GM06990 (cell line): ENCODE measurements around the gene BRCC3.
A peak's percentile ranks its signal among the peaks of the same experiment; 100 is the strongest.

Experiments used
- DNase-seq: peaks from one replicate; pipeline ENCODE4 v3.0.0-alpha.2; 2011; ENCODE audit not compliant: insufficient read length; ENCODE audit errors: extremely low read depth
- H3K27me3 ChIP-seq: replicated peaks from 2 replicates; pipeline ENCODE4 v1.6.0; 2011; ENCODE audit warnings: low read length; ENCODE audit not compliant: control insufficient read depth, insufficient read depth
- H3K36me3 ChIP-seq: 2 replicates; pipeline ENCODE4 v1.5.1; 2011; ENCODE audit warnings: low read length; ENCODE audit not compliant: control insufficient read depth, insufficient read depth
- H3K4me3 ChIP-seq: replicated peaks from 2 replicates; pipeline ENCODE4 v1.5.1; 2011; ENCODE audit warnings: low read depth, mild to moderate bottlenecking, control low read depth, low read length
- CTCF ChIP-seq: IDR thresholded peaks from 2 replicates; pipeline ENCODE4 v1.5.1; 2011; ENCODE audit warnings: low read length, control low read depth, mild to moderate bottlenecking, inconsistent platforms; ENCODE audit not compliant: insufficient read depth, poor library complexity, severe bottlenecking

Gene BRCC3

GRCh38 chrX:155065035-155065734 lies 6.1 kb upstream of the BRCC3 start:
- no peak for TF ChIP-seq CTCF
- no peak overlapping the region for H3K4me3 ChIP-seq
- H3K36me3 ChIP-seq, result no peaks in the 10 kb centered on the region; the same call in 1 of the 2 replicates
- H3K27me3 ChIP-seq, result no peaks in the 10 kb centered on the region
- DNase-seq, result no peak

GRCh38 chrX:155068165-155068564 lies 3.1 kb upstream of the BRCC3 start:
- Histone ChIP-seq H3K36me3 (no peaks in the 10 kb centered on the region; the same call in 1 of the 2 replicates), H3K27me3 (no peaks in the 10 kb centered on the region), H3K4me3 (no peak overlapping the region)
- TF ChIP-seq CTCF, result no peak
- no peak for DNase-seq

- no peak for DNase-seq
- H3K36me3 ChIP-seq, result no peaks in the 10 kb centered on the region; the same call in 1 of the 2 replicates
- peak overlapping the region; percentile 69 for H3K4me3 ChIP-seq
These were observed 1.9 kb upstream of the BRCC3 start for GRCh38 chrX:155069414-155069813.

GRCh38 chrX:155070038-155070437 lies 1.3 kb upstream of the BRCC3 start:
- no peak for DNase-seq
- TF ChIP-seq CTCF, result no peak
- no peaks in the 10 kb centered on the region; the same call in 1 of the 2 replicates for H3K36me3 ChIP-seq
- H3K27me3 ChIP-seq, result no peaks in the 10 kb centered on the region
- H3K4me3 ChIP-seq, result peak overlapping the region; percentile 69

More at GRCh38 chrX:155069414-155069813, 1.9 kb upstream of the BRCC3 start:
- H3K27me3 ChIP-seq, result no peaks in the 10 kb centered on the region
- TF ChIP-seq CTCF, result no peak

GRCh38 chrX:155070663-155070974 lies 689 bp upstream of the BRCC3 start:
- no peak for TF ChIP-seq CTCF
- no peaks in the 10 kb centered on the region for H3K27me3 ChIP-seq
- no peak for DNase-seq
- no peaks in the 10 kb centered on the region for H3K36me3 ChIP-seq
- H3K4me3 ChIP-seq, result peak overlapping the region; percentile 69
